ENCODE results near the gene MBNL1. TPM values are rescaled to one million over a fixed set of nuclear protein-coding genes. Genes with fewer than 3 reads are reported as not detected.

The MBNL1 gene
- polyA plus RNA-seq, 3 donors: 190 to 204 (median 191) TPM

- no CpG with 5 or more reads among the region's 2 CpGs for WGBS (ENCODE audit: insufficient coverage)
- H3K4me1 Mint-ChIP-seq: peaks cover 64% of the 10 kb centered on the region
Measured at GRCh38 chr3:152219769-152220255, 48.9 kb upstream of the MBNL1 start.

GRCh38 chr3:152222327-152222726, 46.4 kb upstream of the MBNL1 start:
- peaks cover 0 to 2% (median 1%) of the 10 kb centered on the region in 3 donors for H3K27me3 Mint-ChIP-seq (ENCODE audit: low read depth in 3 of 3)
- peak overlapping the region in 1 of 2 donors; percentile 31 for H3K4me3 Mint-ChIP-seq
- Histone ChIP-seq H3K9ac (ENCODE audit: insufficient read depth, low read length, poor library complexity, severe bottlenecking) (no peak overlapping the region), H3K36me3 (replicated peaks in 1 of 2; ENCODE audit: control insufficient read depth in 1 of 2, insufficient read depth in 2 of 2, low read length in 2 of 2) (no peaks in the 10 kb centered on the region), H3K4me1 (ENCODE audit: control insufficient read depth in 1 of 2, insufficient read depth in 2 of 2, low read length in 2 of 2) (peaks cover 45 to 63% of the 10 kb centered on the region in 2 donors), H3K79me2 (ENCODE audit: insufficient read depth, low read length) (peaks cover 17% of the 10 kb centered on the region), H3K27me3 (ENCODE audit: control insufficient read depth in 2 of 2, insufficient read depth in 2 of 2, low read length in 2 of 2) (no peaks in the 10 kb centered on the region), H3K27ac (ENCODE audit: low read depth in 1 of 2, low read length in 2 of 2) (peak overlapping the region in 1 of 2 donors; percentile 65), H3K4me2 (replicated peaks; ENCODE audit: extremely low read depth, low read length, poor library complexity, severe bottlenecking) (peak overlapping the region; percentile 33), H4K20me1 (ENCODE audit: insufficient read depth, low read length) (no peaks in the 10 kb centered on the region), H2AFZ (ENCODE audit: insufficient read depth, low read depth, low read length, poor library complexity, severe bottlenecking) (peak overlapping the region; percentile 19), H3K9me3 (replicated peaks in 1 of 2; ENCODE audit: control insufficient read depth in 1 of 2, insufficient read depth in 1 of 2, low read length in 2 of 2) (no peaks in the 10 kb centered on the region), H3K4me3 (replicated peaks in 1 of 3; ENCODE audit: low read depth in 2 of 3, low read length in 3 of 3) (peak overlapping the region in 1 of 3 experiments; percentile 30)
- intact Hi-C loops (cut with micrococcal nuclease): no loop called here
- WGBS (ENCODE audit: insufficient coverage): no CpG with 5 or more reads among the region's 2 CpGs
- H3K36me3 Mint-ChIP-seq: no peaks in the 10 kb centered on the region
- no peak for TF ChIP-seq CTCF (IDR thresholded peaks at IDR 0.05)
- peak overlapping the region; percentile 1 to 90 (median 76) for H3K27ac Mint-ChIP-seq
- peaks cover 0 to 3% (median 0%) of the 10 kb centered on the region in 7 donors for H3K9me3 Mint-ChIP-seq
- peak in 1 of 3 donors; percentile 53 for DNase-seq
- H3K4me1 Mint-ChIP-seq: peaks cover 63% of the 10 kb centered on the region

More at GRCh38 chr3:152219769-152220255, 48.9 kb upstream of the MBNL1 start:
- H4K20me1 ChIP-seq (ENCODE audit: insufficient read depth, low read length): no peaks in the 10 kb centered on the region
- H3K4me3 Mint-ChIP-seq: no peak overlapping the region
- no peaks in the 10 kb centered on the region for H3K9me3 ChIP-seq (replicated peaks in 1 of 2; ENCODE audit: control insufficient read depth in 1 of 2, insufficient read depth in 1 of 2, low read length in 2 of 2)
- peak overlapping the region; percentile 72 for H3K4me2 ChIP-seq (replicated peaks; ENCODE audit: extremely low read depth, low read length, poor library complexity, severe bottlenecking)
- no peak for TF ChIP-seq CTCF (IDR thresholded peaks at IDR 0.05)
- intact Hi-C loops (cut with micrococcal nuclease): no loop called here
- DNase-seq: no peak
- H3K27me3 Mint-ChIP-seq (ENCODE audit: low read depth in 3 of 3): peaks cover 0 to 2% (median 0%) of the 10 kb centered on the region in 3 donors
- H3K9ac ChIP-seq (ENCODE audit: insufficient read depth, low read length, poor library complexity, severe bottlenecking): no peak overlapping the region
- peaks cover 17% of the 10 kb centered on the region for H3K79me2 ChIP-seq (ENCODE audit: insufficient read depth, low read length)
- H3K36me3 Mint-ChIP-seq: no peaks in the 10 kb centered on the region
- H3K27ac ChIP-seq (ENCODE audit: low read depth in 1 of 2, low read length in 2 of 2): peak overlapping the region in 1 of 2 donors; percentile 65
- H2AFZ ChIP-seq (ENCODE audit: insufficient read depth, low read depth, low read length, poor library complexity, severe bottlenecking): peak overlapping the region; percentile 36
- no peaks in the 10 kb centered on the region for H3K27me3 ChIP-seq (ENCODE audit: control insufficient read depth in 2 of 2, insufficient read depth in 2 of 2, low read length in 2 of 2)
- peak overlapping the region in 1 of 3 experiments; percentile 69 for H3K4me3 ChIP-seq (replicated peaks in 1 of 3; ENCODE audit: low read depth in 2 of 3, low read length in 3 of 3)
- no peaks in the 10 kb centered on the region for H3K36me3 ChIP-seq (replicated peaks in 1 of 2; ENCODE audit: control insufficient read depth in 1 of 2, insufficient read depth in 2 of 2, low read length in 2 of 2)
- peaks cover 0 to 3% (median 0%) of the 10 kb centered on the region in 7 donors for H3K9me3 Mint-ChIP-seq
- H3K4me1 ChIP-seq (ENCODE audit: control insufficient read depth in 1 of 2, insufficient read depth in 2 of 2, low read length in 2 of 2): peaks cover 45 to 63% of the 10 kb centered on the region in 2 donors
- H3K27ac Mint-ChIP-seq: peak overlapping the region in 4 of 7 donors; percentile 0 to 91 (median 37)
